Measurements from ENCODE around the gene CASP14.
"Not testable (repeated sequence)": the region's sequence is repeated elsewhere in the genome, so short reads cannot be mapped to it uniquely, and the experiment has no call there.

CASP14 gene

GRCh38 chr19:15048885-15049541 is at the start of gene CASP14:
CASP14 (plus strand) TSS chr19:15049480; CDS start chr19:15052252, 2,772 bp downstream.
- no peak for DNase-seq (ENCODE audit: low read depth in 2 of 3, low spot score in 1 of 3)

- DNase-seq (ENCODE audit: low read depth in 2 of 3, low spot score in 1 of 3) = no peak
These were observed 41.0 kb upstream of the CASP14 start for GRCh38 chr19:15008308-15008707.

GRCh38 chr19:15010501-15011300 is 38.6 kb upstream of the CASP14 start:
- DNase-seq (ENCODE audit: low read depth in 2 of 3, low spot score in 1 of 3) = no peak

GRCh38 chr19:15014579-15014978 is 34.7 kb upstream of the CASP14 start:
- DNase-seq (ENCODE audit: low read depth in 2 of 3, low spot score in 1 of 3) = no peak

GRCh38 chr19:15015946-15016542 is 33.2 kb upstream of the CASP14 start:
- DNase-seq (ENCODE audit: low read depth in 2 of 3, low spot score in 1 of 3) = peak in 1 of 3 donors; percentile 5

- DNase-seq (ENCODE audit: low read depth in 2 of 3, low spot score in 1 of 3) = not testable (repeated sequence)
These were observed 30.4 kb upstream of the CASP14 start for GRCh38 chr19:15018836-15019235.

GRCh38 chr19:15021286-15022007 is 27.8 kb upstream of the CASP14 start:
- DNase-seq (ENCODE audit: low read depth in 2 of 3, low spot score in 1 of 3) = no peak

GRCh38 chr19:15022752-15023151 is 26.5 kb upstream of the CASP14 start:
- no peak for DNase-seq (ENCODE audit: low read depth in 2 of 3, low spot score in 1 of 3)

GRCh38 chr19:15025217-15025616 is 24.1 kb upstream of the CASP14 start:
- no peak for DNase-seq (ENCODE audit: low read depth in 2 of 3, low spot score in 1 of 3)

GRCh38 chr19:15028490-15028889 is 20.8 kb upstream of the CASP14 start:
- DNase-seq (ENCODE audit: low read depth in 2 of 3, low spot score in 1 of 3) = no peak

GRCh38 chr19:15031675-15032074 is 17.6 kb upstream of the CASP14 start:
- no peak for DNase-seq (ENCODE audit: low read depth in 2 of 3, low spot score in 1 of 3)

GRCh38 chr19:15035795-15036311 is 13.4 kb upstream of the CASP14 start:
- no peak for DNase-seq (ENCODE audit: low read depth in 2 of 3, low spot score in 1 of 3)

GRCh38 chr19:15037586-15037985 is 11.7 kb upstream of the CASP14 start:
- no peak for DNase-seq (ENCODE audit: low read depth in 2 of 3, low spot score in 1 of 3)

- DNase-seq (ENCODE audit: low read depth in 2 of 3, low spot score in 1 of 3) = no peak
These were observed 11.0 kb upstream of the CASP14 start for GRCh38 chr19:15038294-15038693.

GRCh38 chr19:15042003-15042402 is 7.3 kb upstream of the CASP14 start:
- DNase-seq (ENCODE audit: low read depth in 2 of 3, low spot score in 1 of 3) = no peak

- no peak for DNase-seq (ENCODE audit: low read depth in 2 of 3, low spot score in 1 of 3)
These were observed 6.5 kb upstream of the CASP14 start for GRCh38 chr19:15042826-15043225.

GRCh38 chr19:15045506-15045905 is 3.8 kb upstream of the CASP14 start:
- DNase-seq (ENCODE audit: low read depth in 2 of 3, low spot score in 1 of 3) = no peak

GRCh38 chr19:15047680-15048079 is 1.6 kb upstream of the CASP14 start:
- DNase-seq (ENCODE audit: low read depth in 2 of 3, low spot score in 1 of 3) = no peak

GRCh38 chr19:15048128-15048527 is 1.2 kb upstream of the CASP14 start:
- DNase-seq (ENCODE audit: low read depth in 2 of 3, low spot score in 1 of 3) = no peak

- DNase-seq (ENCODE audit: low read depth in 2 of 3, low spot score in 1 of 3) = no peak
These were observed 1.4 kb downstream of the CASP14 start for GRCh38 chr19:15050639-15051038.

- no peak for DNase-seq (ENCODE audit: low read depth in 2 of 3, low spot score in 1 of 3)
These were observed 12.8 kb downstream of the CASP14 start for GRCh38 chr19:15062036-15062435.

All from stimulated activated CD4-positive, alpha-beta T cell treated with anti-CD3 and anti-CD28 coated beads, Interleukin-12 subunit alpha, Interleukin-12 subunit beta, amount 100 ng/mL, for 48 hours (primary cell).